ENCODE results near the gene PIP5K1C. TPM values are rescaled to one million over a fixed set of nuclear protein-coding genes. Genes with fewer than 3 reads are reported as not detected.

The PIP5K1C gene
- total and polyA plus RNA-seq, 2 donors (not counting 1 experiment from before 2014, with no cell fraction given), result 10.4 to 46.7 TPM

DNA sequence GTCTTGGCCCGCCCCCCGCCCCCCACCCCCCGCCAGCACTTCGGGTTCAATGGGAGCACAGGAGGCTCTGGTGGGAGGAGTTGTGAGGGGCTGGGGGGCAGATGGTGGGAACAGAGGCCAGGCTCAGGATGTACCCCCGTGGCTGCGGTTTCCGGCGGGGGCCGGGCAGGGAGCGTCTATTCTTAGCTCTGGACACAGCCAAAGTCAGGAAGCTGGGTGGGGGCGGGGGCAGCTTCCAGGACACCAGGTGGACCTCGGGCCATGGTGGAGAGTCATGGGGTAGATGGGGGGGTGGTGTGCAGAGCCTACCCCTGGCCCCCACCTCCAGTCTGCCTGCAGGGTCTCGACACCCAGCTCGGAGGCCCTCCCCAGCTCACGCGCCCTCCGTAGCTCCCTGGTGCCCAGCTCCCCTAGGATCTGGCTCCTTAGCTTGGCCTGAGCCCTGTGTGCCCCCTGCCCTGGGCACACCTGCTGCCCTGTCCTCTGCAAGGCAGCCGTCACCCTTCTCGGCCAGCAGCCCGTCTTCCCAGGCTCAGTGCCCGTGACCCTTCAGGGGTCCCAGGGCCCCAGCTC is 91.4 kb downstream of the PIP5K1C start:
- H3K27ac Mint-ChIP-seq, result no peak overlapping the region
- CTCF ChIA-PET, result interaction anchor here (0.6 to 1.9 kb wide), 6 partner anchors 10 to 154 kb away, joined by 3 to 9 read pairs (median 5); partner anchors contain the start of genes MFSD12 and MRPL54
- DNase-seq, result no peak
- Histone ChIP-seq H3K27ac (ENCODE audit: low read length in 2 of 2) (no peak overlapping the region), H3K27me3 (replicated peaks in 1 of 4; ENCODE audit: control extremely low read depth in 1 of 4, control insufficient read depth in 3 of 4, insufficient read depth in 4 of 4, low read length in 3 of 4) (peaks cover 0 to 4% (median 0%) of the 10 kb centered on the region in 4 experiments), H3K79me2 (ENCODE audit: control insufficient read depth, insufficient read depth, low read length) (peaks cover 7% of the 10 kb centered on the region), H3K9me3 (ENCODE audit: control extremely low read depth in 1 of 3, control insufficient read depth in 2 of 3, insufficient read depth in 1 of 3, low read length in 2 of 3) (peaks cover 0 to 23% (median 0%) of the 10 kb centered on the region in 3 donors), H3K4me3 (ENCODE audit: control extremely low read depth in 1 of 5, extremely low read depth in 1 of 5, insufficient read depth in 1 of 5, low read depth in 2 of 5, low read length in 4 of 5) (no peak overlapping the region), H3K36me3 (replicated peaks in 1 of 2; ENCODE audit: control extremely low read depth in 1 of 2, control insufficient read depth in 1 of 2, extremely low read depth in 1 of 2, insufficient read depth in 2 of 2, low read length in 1 of 2) (peaks cover 0 to 15% of the 10 kb centered on the region in 2 experiments), H3K9ac (ENCODE audit: low read length) (no peak overlapping the region), H2AFZ (ENCODE audit: insufficient read depth, low read depth, low read length, poor library complexity, severe bottlenecking) (no peak overlapping the region), H4K20me1 (ENCODE audit: control insufficient read depth, insufficient read depth, low read length, poor library complexity, severe bottlenecking) (no peaks in the 10 kb centered on the region), H3K4me1 (ENCODE audit: control insufficient read depth in 2 of 2, insufficient read depth in 2 of 2, low read length in 2 of 2) (peaks cover 36 to 49% of the 10 kb centered on the region in 2 donors), H3K4me2 (replicated peaks; ENCODE audit: low read depth, low read length, poor library complexity, severe bottlenecking) (peak overlapping the region; percentile 25)
- H3K4me1 Mint-ChIP-seq, result peaks cover 21% of the 10 kb centered on the region
- 9% methylated on average over 15 of the region's 21 CpGs for WGBS (ENCODE audit: insufficient coverage)
- no peak for ATAC-seq (ENCODE audit: low read depth)
- H3K9me3 Mint-ChIP-seq (ENCODE audit: insufficient read depth), result no peaks in the 10 kb centered on the region
- no peaks in the 10 kb centered on the region for H3K27me3 Mint-ChIP-seq
- no peak overlapping the region for H3K4me3 Mint-ChIP-seq
- POLR2A ChIA-PET, result no interaction called here
- intact Hi-C loops (cut with micrococcal nuclease), result loop anchor here (5.0 kb wide), 1 partner anchor 52 kb away; the partner anchor contains the start of gene MFSD12
- TF ChIP-seq, protein P1, sequence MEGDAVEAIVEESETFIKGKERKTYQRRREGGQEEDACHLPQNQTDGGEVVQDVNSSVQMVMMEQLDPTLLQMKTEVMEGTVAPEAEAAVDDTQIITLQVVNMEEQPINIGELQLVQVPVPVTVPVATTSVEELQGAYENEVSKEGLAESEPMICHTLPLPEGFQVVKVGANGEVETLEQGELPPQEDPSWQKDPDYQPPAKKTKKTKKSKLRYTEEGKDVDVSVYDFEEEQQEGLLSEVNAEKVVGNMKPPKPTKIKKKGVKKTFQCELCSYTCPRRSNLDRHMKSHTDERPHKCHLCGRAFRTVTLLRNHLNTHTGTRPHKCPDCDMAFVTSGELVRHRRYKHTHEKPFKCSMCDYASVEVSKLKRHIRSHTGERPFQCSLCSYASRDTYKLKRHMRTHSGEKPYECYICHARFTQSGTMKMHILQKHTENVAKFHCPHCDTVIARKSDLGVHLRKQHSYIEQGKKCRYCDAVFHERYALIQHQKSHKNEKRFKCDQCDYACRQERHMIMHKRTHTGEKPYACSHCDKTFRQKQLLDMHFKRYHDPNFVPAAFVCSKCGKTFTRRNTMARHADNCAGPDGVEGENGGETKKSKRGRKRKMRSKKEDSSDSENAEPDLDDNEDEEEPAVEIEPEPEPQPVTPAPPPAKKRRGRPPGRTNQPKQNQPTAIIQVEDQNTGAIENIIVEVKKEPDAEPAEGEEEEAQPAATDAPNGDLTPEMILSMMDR (IDR thresholded peaks at IDR 0.05), result no peak
- no peak for TF ChIP-seq EZH2 (IDR thresholded peaks at IDR 0.05; ENCODE audit: borderline replicate concordance, insufficient read depth, low read depth, low read length, poor library complexity, severe bottlenecking)

DNA sequence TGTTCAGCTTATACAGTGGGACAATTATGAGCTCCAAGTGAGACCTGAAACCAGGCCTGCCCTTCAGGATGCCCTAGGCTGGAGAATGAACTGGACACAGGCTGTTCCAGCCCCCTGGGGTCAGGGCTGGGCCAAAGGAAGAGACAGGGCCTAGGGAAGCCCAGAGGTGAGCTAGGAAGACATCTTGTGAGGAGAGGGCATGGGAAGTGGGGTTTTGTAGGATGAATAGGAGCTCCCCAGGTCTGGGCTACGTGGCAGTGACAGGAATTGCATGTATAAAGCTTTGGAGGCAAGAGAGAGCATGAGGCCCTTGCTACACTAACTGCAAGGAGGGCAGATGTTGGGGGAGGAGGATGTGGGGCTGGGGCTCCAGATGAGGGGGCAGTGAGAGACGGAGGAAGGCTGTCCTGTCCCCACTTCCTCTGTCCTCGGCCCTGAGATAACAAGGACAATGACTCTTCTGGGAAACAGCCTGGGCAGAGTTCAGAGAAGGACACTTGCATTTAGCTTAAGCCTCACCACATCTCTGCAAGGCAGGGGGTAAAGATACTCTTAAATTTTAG is 92.1 kb downstream of the PIP5K1C start:
- Histone ChIP-seq H2AFZ (ENCODE audit: insufficient read depth, low read depth, low read length, poor library complexity, severe bottlenecking) (no peak overlapping the region), H3K9ac (ENCODE audit: low read length) (no peak overlapping the region), H3K27ac (ENCODE audit: low read length in 2 of 2) (no peak overlapping the region), H3K27me3 (replicated peaks in 1 of 4; ENCODE audit: control extremely low read depth in 1 of 4, control insufficient read depth in 3 of 4, insufficient read depth in 4 of 4, low read length in 3 of 4) (peaks cover 0 to 4% (median 0%) of the 10 kb centered on the region in 4 experiments), H3K9me3 (ENCODE audit: control extremely low read depth in 1 of 3, control insufficient read depth in 2 of 3, insufficient read depth in 1 of 3, low read length in 2 of 3) (peaks cover 0 to 23% (median 0%) of the 10 kb centered on the region in 3 donors), H3K36me3 (replicated peaks in 1 of 2; ENCODE audit: control extremely low read depth in 1 of 2, control insufficient read depth in 1 of 2, extremely low read depth in 1 of 2, insufficient read depth in 2 of 2, low read length in 1 of 2) (peaks cover 0 to 15% of the 10 kb centered on the region in 2 experiments), H4K20me1 (ENCODE audit: control insufficient read depth, insufficient read depth, low read length, poor library complexity, severe bottlenecking) (no peaks in the 10 kb centered on the region), H3K4me2 (replicated peaks; ENCODE audit: low read depth, low read length, poor library complexity, severe bottlenecking) (peak overlapping the region; percentile 97), H3K4me3 (ENCODE audit: control extremely low read depth in 1 of 5, extremely low read depth in 1 of 5, insufficient read depth in 1 of 5, low read depth in 2 of 5, low read length in 4 of 5) (no peak overlapping the region), H3K4me1 (ENCODE audit: control insufficient read depth in 2 of 2, insufficient read depth in 2 of 2, low read length in 2 of 2) (peaks cover 36 to 49% of the 10 kb centered on the region in 2 donors), H3K79me2 (ENCODE audit: control insufficient read depth, insufficient read depth, low read length) (peaks cover 7% of the 10 kb centered on the region)
- TF ChIP-seq EZH2 (IDR thresholded peaks at IDR 0.05; ENCODE audit: borderline replicate concordance, insufficient read depth, low read depth, low read length, poor library complexity, severe bottlenecking), result no peak
- TF ChIP-seq, protein P1 (IDR thresholded peaks at IDR 0.05), result no peak
- Mint-ChIP-seq H3K27me3 (no peaks in the 10 kb centered on the region), H3K9me3 (ENCODE audit: insufficient read depth) (no peaks in the 10 kb centered on the region), H3K27ac (peak overlapping the region; percentile 22), H3K4me3 (peak overlapping the region; percentile 60), H3K4me1 (peaks cover 21% of the 10 kb centered on the region)
- POLR2A ChIA-PET, result no interaction called here
- intact Hi-C loops (cut with micrococcal nuclease), result loop anchor here (5.0 kb wide), 1 partner anchor 51 kb away; the partner anchor contains the start of gene MFSD12
- no peak for DNase-seq
- 10% methylated on average over 3 of the region's 3 CpGs for WGBS (ENCODE audit: insufficient coverage)
- ATAC-seq (ENCODE audit: low read depth), result no peak
- CTCF ChIA-PET, result interaction anchor here (0.7 to 1.9 kb wide), 5 partner anchors 11 to 155 kb away, joined by 3 to 9 read pairs (median 5); partner anchors contain the start of genes MFSD12 and MRPL54

All from B cell (primary cell).